CD4-positive, alpha-beta T cell treated with Interleukin-21 for 1 hour (primary cell): Measurements from ENCODE around the gene KRTAP10-7.
"Not testable (repeated sequence)": the region's sequence is repeated elsewhere in the genome, so short reads cannot be mapped to it uniquely, and the experiment has no call there.

ENCODE experiments used
- DNase-seq: peaks from one replicate; pipeline ENCODE4 v3.0.0-alpha.2; 2020

The KRTAP10-7 gene

GRCh38 chr21:44600118-44600978, at the start of gene KRTAP10-7:
KRTAP10-7 (plus strand) TSS chr21:44600597; CDS start chr21:44600622, 25 bp downstream.
- not testable (repeated sequence) for DNase-seq

- DNase-seq, result no peak
These were observed 49.6 kb upstream of the KRTAP10-7 start for GRCh38 chr21:44550807-44551206.

GRCh38 chr21:44551340-44551961, 48.9 kb upstream of the KRTAP10-7 start, which contains the start of gene KRTAP10-2:
KRTAP10-2 (minus strand) TSS chr21:44551505; CDS start chr21:44551458, 47 bp downstream.
- DNase-seq, result no peak

GRCh38 chr21:44552136-44552535, 48.3 kb upstream of the KRTAP10-7 start:
- DNase-seq, result no peak

- no peak for DNase-seq
These were observed 47.7 kb upstream of the KRTAP10-7 start for GRCh38 chr21:44552681-44553080.

- DNase-seq, result no peak
These were observed 45.1 kb upstream of the KRTAP10-7 start for GRCh38 chr21:44555200-44555875.

- DNase-seq, result no peak
These were observed 43.5 kb upstream of the KRTAP10-7 start for GRCh38 chr21:44556879-44557278.

- no peak for DNase-seq
These were observed 42.7 kb upstream of the KRTAP10-7 start for GRCh38 chr21:44557491-44558328.

GRCh38 chr21:44558329-44558675, 42.1 kb upstream of the KRTAP10-7 start:
- not testable (repeated sequence) for DNase-seq

GRCh38 chr21:44558695-44559094, 41.7 kb upstream of the KRTAP10-7 start, which contains the start of gene KRTAP10-3:
KRTAP10-3 (minus strand) TSS chr21:44558795; CDS start chr21:44558715, 80 bp downstream.
- no peak for DNase-seq

GRCh38 chr21:44564099-44564498, 36.3 kb upstream of the KRTAP10-7 start:
- no peak for DNase-seq

GRCh38 chr21:44564886-44565598, 35.4 kb upstream of the KRTAP10-7 start:
- no peak for DNase-seq

- DNase-seq, result no peak
These were observed 34.0 kb upstream of the KRTAP10-7 start for GRCh38 chr21:44566403-44566802.

GRCh38 chr21:44567481-44568171, 32.8 kb upstream of the KRTAP10-7 start:
- no peak for DNase-seq

GRCh38 chr21:44568261-44568660, 32.1 kb upstream of the KRTAP10-7 start:
- no peak for DNase-seq

GRCh38 chr21:44568667-44569556, 31.5 kb upstream of the KRTAP10-7 start:
- no peak for DNase-seq

GRCh38 chr21:44569861-44570517, 30.4 kb upstream of the KRTAP10-7 start:
- DNase-seq, result no peak

GRCh38 chr21:44571296-44571695, 29.1 kb upstream of the KRTAP10-7 start:
- DNase-seq, result no peak
